Stimulated activated effector memory CD8-positive, alpha-beta T cell treated with anti-CD3 and anti-CD28 coated beads, Interleukin-12 subunit alpha, Interleukin-12 subunit beta, amount 100 ng/mL, for 72 hours (primary cell): ENCODE results near the gene EXOC7.

Experiments used
- ATAC-seq: fragments of 150-1000 bp; cut with Tn5 transposase; 2 replicates; pipeline ENCODE4 v1.10.0; 2021
- DNase-seq, 2 donors: peaks; one replicate each; pipeline ENCODE4 v3.0.0; 2021 to 2022; ENCODE audit warnings: low spot score in 2 of 2
- H3K27ac Mint-ChIP-seq: one replicate; pipeline ENCODE4 v1.8.0; 2022; ENCODE audit warnings: mild to moderate bottlenecking, mixed read lengths
- H3K36me3 Mint-ChIP-seq: one replicate; pipeline ENCODE4 v1.8.0; 2022; ENCODE audit warnings: mild to moderate bottlenecking, mixed read lengths
- H3K4me1 Mint-ChIP-seq: one replicate; pipeline ENCODE4 v1.8.0; 2022; ENCODE audit warnings: mixed read lengths
- H3K4me3 Mint-ChIP-seq: one replicate; pipeline ENCODE4 v1.8.0; 2022; ENCODE audit warnings: mild to moderate bottlenecking, mixed read lengths
- H3K9me3 Mint-ChIP-seq: one replicate; pipeline ENCODE4 v1.8.0; 2022; ENCODE audit warnings: mixed read lengths

The EXOC7 gene

GRCh38 chr17:76111956-76112355 lies 8.4 kb upstream of the EXOC7 start:
- no peaks in the 10 kb centered on the region for H3K36me3 Mint-ChIP-seq
- no peaks in the 10 kb centered on the region for H3K9me3 Mint-ChIP-seq
- H3K27ac Mint-ChIP-seq: no peak overlapping the region
- DNase-seq: no peak
- H3K4me3 Mint-ChIP-seq: no peak overlapping the region
- no peak for ATAC-seq
- H3K4me1 Mint-ChIP-seq: no peaks in the 10 kb centered on the region

- H3K4me3 Mint-ChIP-seq: no peak overlapping the region
- no peak overlapping the region for H3K27ac Mint-ChIP-seq
- H3K9me3 Mint-ChIP-seq: no peaks in the 10 kb centered on the region
- no peak for DNase-seq
- H3K4me1 Mint-ChIP-seq: peaks cover 6% of the 10 kb centered on the region
- peaks cover 14% of the 10 kb centered on the region for H3K36me3 Mint-ChIP-seq
- ATAC-seq: no peak
Measured at GRCh38 chr17:76107509-76107908, 3.9 kb upstream of the EXOC7 start.

- no peak for DNase-seq
- no peak overlapping the region for H3K27ac Mint-ChIP-seq
Measured at GRCh38 chr17:76106703-76107102, 3.1 kb upstream of the EXOC7 start.

GRCh38 chr17:76104896-76105231 lies 1.3 kb upstream of the EXOC7 start:
- H3K9me3 Mint-ChIP-seq: no peaks in the 10 kb centered on the region
- peak overlapping the region; percentile 95 for H3K4me3 Mint-ChIP-seq
- DNase-seq (no peak), ATAC-seq (no peak)
- peak overlapping the region; percentile 99 for H3K27ac Mint-ChIP-seq
- peaks cover 37% of the 10 kb centered on the region for H3K36me3 Mint-ChIP-seq
- peaks cover 23% of the 10 kb centered on the region for H3K4me1 Mint-ChIP-seq

More at GRCh38 chr17:76106703-76107102, 3.1 kb upstream of the EXOC7 start:
- peaks cover 12% of the 10 kb centered on the region for H3K4me1 Mint-ChIP-seq
- no peaks in the 10 kb centered on the region for H3K9me3 Mint-ChIP-seq
- H3K4me3 Mint-ChIP-seq: no peak overlapping the region
- no peak for ATAC-seq
- peaks cover 19% of the 10 kb centered on the region for H3K36me3 Mint-ChIP-seq

GRCh38 chr17:76104140-76104895 lies 731 bp upstream of the EXOC7 start:
- no peak for DNase-seq
- peak overlapping the region; percentile 99 for H3K27ac Mint-ChIP-seq
- H3K4me1 Mint-ChIP-seq: peaks cover 25% of the 10 kb centered on the region
- peaks cover 42% of the 10 kb centered on the region for H3K36me3 Mint-ChIP-seq
- no peak for ATAC-seq
- H3K4me3 Mint-ChIP-seq: peak overlapping the region; percentile 95
- H3K9me3 Mint-ChIP-seq: no peaks in the 10 kb centered on the region

DNA sequence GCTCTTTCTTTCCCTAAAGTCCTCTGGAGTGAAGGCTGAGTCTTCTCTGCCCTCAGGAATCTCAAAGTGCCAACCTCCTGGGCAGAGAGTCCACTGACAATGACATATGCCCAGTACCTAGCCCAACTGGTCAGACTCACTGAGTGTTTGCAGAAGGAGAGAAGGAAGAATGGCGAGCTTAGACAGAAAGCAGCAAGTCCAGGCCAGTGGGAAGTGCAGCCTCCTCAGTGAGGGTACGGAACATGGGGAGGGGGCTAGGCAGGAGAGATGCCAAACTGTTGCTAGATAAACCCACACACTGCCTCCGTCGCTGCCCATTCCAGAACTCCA lies 678 bp downstream of the EXOC7 start:
- DNase-seq: no peak
- H3K9me3 Mint-ChIP-seq: no peaks in the 10 kb centered on the region
- H3K4me1 Mint-ChIP-seq: peaks cover 25% of the 10 kb centered on the region
- H3K36me3 Mint-ChIP-seq: peaks cover 56% of the 10 kb centered on the region
- H3K27ac Mint-ChIP-seq: peak overlapping the region; percentile 99
- no peak for ATAC-seq
- peak overlapping the region; percentile 95 for H3K4me3 Mint-ChIP-seq

- peaks cover 22% of the 10 kb centered on the region for H3K4me1 Mint-ChIP-seq
- peaks cover 95% of the 10 kb centered on the region for H3K36me3 Mint-ChIP-seq
- H3K27ac Mint-ChIP-seq: no peak overlapping the region
- DNase-seq (no peak), ATAC-seq (no peak)
- no peaks in the 10 kb centered on the region for H3K9me3 Mint-ChIP-seq
- H3K4me3 Mint-ChIP-seq: no peak overlapping the region
Measured at GRCh38 chr17:76097716-76098295, 5.8 kb downstream of the EXOC7 start.

DNA sequence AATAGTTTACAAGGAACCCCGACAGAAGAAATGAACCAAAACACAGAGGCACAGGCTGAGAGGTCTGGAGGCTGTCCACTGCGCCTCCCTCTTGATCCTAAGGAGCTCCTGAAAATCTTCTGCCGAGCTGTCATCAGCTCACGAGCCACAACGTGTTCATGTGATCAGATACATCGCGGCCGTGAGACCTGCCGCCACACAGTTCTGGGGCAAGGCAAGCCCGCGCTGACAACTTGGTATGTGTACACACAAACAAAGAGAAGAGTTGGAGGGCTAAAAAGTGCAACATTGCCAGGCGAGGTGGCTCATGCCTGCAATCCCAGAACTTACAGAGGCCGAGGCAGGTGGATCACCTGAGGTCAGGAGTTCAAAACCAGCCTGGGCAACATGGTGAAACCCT lies 7.6 kb downstream of the EXOC7 start:
- peaks cover 6% of the 10 kb centered on the region for H3K4me1 Mint-ChIP-seq
- no peak overlapping the region for H3K27ac Mint-ChIP-seq
- H3K36me3 Mint-ChIP-seq: peaks cover 98% of the 10 kb centered on the region
- no peaks in the 10 kb centered on the region for H3K9me3 Mint-ChIP-seq
- H3K4me3 Mint-ChIP-seq: no peak overlapping the region
- DNase-seq: no peak
- ATAC-seq: no peak

GRCh38 chr17:76094046-76094445 lies 9.5 kb downstream of the EXOC7 start:
- Mint-ChIP-seq H3K4me3 (no peak overlapping the region), H3K27ac (no peak overlapping the region), H3K4me1 (no peaks in the 10 kb centered on the region), H3K9me3 (no peaks in the 10 kb centered on the region), H3K36me3 (peaks cover 96% of the 10 kb centered on the region)
- no peak for ATAC-seq
- DNase-seq: no peak

GRCh38 chr17:76092526-76093413 lies 10.8 kb downstream of the EXOC7 start:
- Mint-ChIP-seq H3K36me3 (peaks cover 89% of the 10 kb centered on the region), H3K4me3 (no peak overlapping the region), H3K4me1 (no peaks in the 10 kb centered on the region), H3K9me3 (no peaks in the 10 kb centered on the region), H3K27ac (peak overlapping the region; percentile 56)
- no peak for ATAC-seq
- no peak for DNase-seq

DNA sequence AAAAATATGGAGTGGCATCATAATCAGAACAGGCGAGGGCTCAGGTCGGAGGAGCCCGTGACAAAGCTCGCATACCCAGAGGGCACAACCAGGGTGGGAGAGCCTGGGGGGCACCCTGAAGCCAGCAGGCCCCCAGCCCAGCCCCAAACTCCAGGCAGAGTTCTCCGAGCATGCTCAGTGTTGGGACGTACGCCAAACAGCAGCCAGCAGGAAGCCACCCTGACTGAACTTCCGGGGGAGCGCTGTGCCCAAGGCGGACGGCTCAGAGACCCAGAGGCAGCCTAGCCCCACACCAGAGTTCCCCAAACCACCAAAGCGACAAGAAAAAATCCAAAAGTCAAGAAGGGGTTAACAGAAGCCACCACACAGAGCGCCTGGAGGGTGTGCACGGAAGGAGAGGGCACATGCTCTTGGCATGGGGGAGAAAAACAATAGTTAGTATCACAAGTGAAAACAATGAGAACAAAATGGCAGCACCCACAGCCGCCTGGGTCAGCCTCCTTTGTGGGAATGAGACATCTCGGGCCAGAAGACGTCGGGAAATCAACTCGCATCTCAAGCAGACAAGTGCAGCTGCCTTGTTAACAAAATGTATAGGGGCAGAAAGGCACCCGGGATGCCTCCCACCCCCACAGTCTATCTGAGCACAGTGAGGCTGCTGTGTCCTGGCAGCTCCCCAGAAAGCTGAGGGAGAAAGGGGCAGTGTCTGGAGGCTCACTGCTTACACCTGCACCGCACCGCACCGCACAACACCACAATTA lies 11.9 kb downstream of the EXOC7 start:
- ATAC-seq: no peak
- Mint-ChIP-seq H3K4me3 (no peak overlapping the region), H3K4me1 (no peaks in the 10 kb centered on the region), H3K36me3 (peaks cover 78% of the 10 kb centered on the region), H3K27ac (no peak overlapping the region), H3K9me3 (no peaks in the 10 kb centered on the region)
- DNase-seq: no peak

GRCh38 chr17:76090517-76091129 lies 13.0 kb downstream of the EXOC7 start:
- Mint-ChIP-seq H3K4me1 (no peaks in the 10 kb centered on the region), H3K36me3 (peaks cover 67% of the 10 kb centered on the region), H3K4me3 (no peak overlapping the region), H3K9me3 (no peaks in the 10 kb centered on the region), H3K27ac (peak overlapping the region; percentile 45)
- no peak for DNase-seq
- ATAC-seq: no peak

DNA sequence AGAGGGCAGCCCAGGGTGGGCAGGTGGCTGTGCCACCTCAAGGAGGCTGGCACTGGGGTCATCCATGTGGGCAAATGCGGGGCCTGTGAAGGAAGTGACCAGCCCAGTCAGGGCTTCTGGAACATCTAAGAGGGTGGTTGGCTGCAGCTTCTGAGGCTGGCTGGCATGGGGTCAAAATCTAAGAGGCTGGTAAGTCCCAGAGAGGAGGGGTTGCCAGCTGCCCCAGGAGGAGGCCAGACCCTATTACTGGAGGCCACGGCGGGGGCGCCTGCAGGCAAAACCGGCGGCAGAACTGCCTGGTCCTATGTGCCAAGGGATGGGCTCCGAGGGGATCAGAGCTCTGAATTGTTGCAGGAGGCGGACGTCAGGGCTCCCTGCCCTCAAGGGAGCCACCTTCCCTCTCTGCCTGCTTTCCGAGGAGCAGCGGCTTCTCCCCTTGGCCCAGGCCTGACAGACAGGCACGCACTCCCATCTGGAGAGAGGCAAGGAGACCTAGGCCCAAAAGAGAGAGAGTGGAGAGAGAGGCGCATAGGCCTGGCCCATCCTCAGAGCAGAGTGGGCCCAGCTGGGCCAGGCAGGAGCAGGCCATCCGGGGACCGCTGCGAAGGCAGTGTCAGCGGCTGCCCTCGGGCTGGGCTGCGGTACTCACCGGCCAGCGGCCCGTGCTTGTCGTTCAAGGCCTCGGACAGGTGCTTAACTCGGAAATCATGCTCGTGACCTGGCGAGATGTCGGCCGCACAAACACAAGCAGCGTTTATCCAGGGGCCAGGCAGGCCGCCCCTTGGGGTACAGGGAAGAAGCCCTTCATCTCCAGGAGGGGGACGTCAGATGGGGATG lies 13.7 kb downstream of the EXOC7 start:
- Mint-ChIP-seq H3K4me1 (no peaks in the 10 kb centered on the region), H3K27ac (peak overlapping the region; percentile 29), H3K4me3 (no peak overlapping the region), H3K9me3 (no peaks in the 10 kb centered on the region), H3K36me3 (peaks cover 62% of the 10 kb centered on the region)
- DNase-seq: no peak
- no peak for ATAC-seq

- H3K27ac Mint-ChIP-seq: peak overlapping the region; percentile 29
Measured at GRCh38 chr17:76088868-76089576, 14.6 kb downstream of the EXOC7 start.

More at GRCh38 chr17:76088868-76089576, 14.6 kb downstream of the EXOC7 start:
- Mint-ChIP-seq H3K4me3 (no peak overlapping the region), H3K4me1 (no peaks in the 10 kb centered on the region), H3K9me3 (no peaks in the 10 kb centered on the region), H3K36me3 (peaks cover 62% of the 10 kb centered on the region)
- no peak for DNase-seq
- ATAC-seq: no peak
